Calu3 (cell line): ENCODE results near the gene RNF115. TPM values are rescaled to one million over a fixed set of nuclear protein-coding genes. Genes with fewer than 3 reads are reported as not detected.

ENCODE experiments used
- BruUV-seq: library from RNA; stranded (reverse); fragments of 400-500 nt; replicated peaks from 2 replicates; lab custom pipeline; 2021; lab: Mats Ljungman, UMichigan
- CTCF ChIA-PET: fragments of 300-600 bp; sonication (Branson Sonifier 250); formaldehyde crosslinking; loops from one replicate; lab custom pipeline; 2022; ENCODE audit warnings: antibody characterized with exemption; lab: Charles Lee
- DNase-seq: peaks from one replicate; pipeline ENCODE4 v3.0.0; 2022
- H3K27ac Mint-ChIP-seq: one replicate; pipeline ENCODE4 v1.8.0; 2022; ENCODE audit warnings: mixed read lengths; ENCODE audit not compliant: unreplicated experiment
- H3K27me3 Mint-ChIP-seq: one replicate; pipeline ENCODE4 v1.8.0; 2022; ENCODE audit warnings: mixed read lengths; ENCODE audit not compliant: unreplicated experiment
- H3K36me3 Mint-ChIP-seq: one replicate; pipeline ENCODE4 v1.8.0; 2022; ENCODE audit warnings: mild to moderate bottlenecking, moderate library complexity, mixed read lengths; ENCODE audit not compliant: insufficient read depth, unreplicated experiment
- H3K4me1 Mint-ChIP-seq: one replicate; pipeline ENCODE4 v1.8.0; 2022; ENCODE audit warnings: mild to moderate bottlenecking, low read depth, mixed read lengths; ENCODE audit not compliant: unreplicated experiment
- H3K4me3 Mint-ChIP-seq: one replicate; pipeline ENCODE4 v1.8.0; 2022; ENCODE audit warnings: mild to moderate bottlenecking, low read depth, moderate library complexity, mixed read lengths; ENCODE audit not compliant: unreplicated experiment
- H3K9me3 Mint-ChIP-seq: one replicate; pipeline ENCODE4 v1.8.0; 2022; ENCODE audit warnings: low read depth, mixed read lengths; ENCODE audit not compliant: unreplicated experiment
- intact Hi-C: fragments of 100-400 bp; cut with micrococcal nuclease; formaldehyde crosslinking; loops from one replicate; pipeline ENCODE4 v1.10.0; 2022; ENCODE audit not compliant: unreplicated experiment
- total RNA-seq: library from RNA; stranded (reverse); gene quantifications from 2 replicates; pipeline ENCODE4 v1.2.3, GENCODE V29; 2022
- TF ChIP-seq, protein P1 (sequence below): fragments of 200-600 bp; IDR thresholded peaks from one replicate; pipeline ENCODE4 v1.8.0; 2022; ENCODE audit warnings: antibody characterized with exemption; ENCODE audit not compliant: unreplicated experiment

Gene RNF115
- total RNA-seq, 1 experiment from 2014 or later: 9.5 TPM

DNA sequence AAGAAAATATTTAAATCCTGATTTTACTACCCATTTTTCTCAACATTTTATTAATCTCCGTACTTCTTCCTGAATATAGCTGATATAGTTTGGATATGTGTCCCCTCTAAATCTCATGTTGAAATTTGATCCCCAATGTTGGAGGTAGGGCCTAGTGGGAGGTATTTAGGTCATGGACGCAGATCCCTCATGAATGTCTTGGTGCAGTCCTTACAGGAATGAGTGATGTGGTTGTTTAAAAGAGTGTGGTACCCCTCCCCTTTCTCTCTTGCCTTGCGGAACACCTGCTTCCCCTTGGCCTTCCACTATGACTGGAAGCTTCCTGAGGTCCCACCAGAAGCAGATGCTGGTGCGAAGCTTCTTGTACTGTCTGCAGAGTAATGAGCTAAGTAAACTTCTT lies 17.5 kb downstream of the RNF115 start:
- Mint-ChIP-seq H3K27me3 (no peaks in the 10 kb centered on the region), H3K9me3 (no peaks in the 10 kb centered on the region), H3K36me3 (no peaks in the 10 kb centered on the region), H3K4me3 (no peak overlapping the region), H3K4me1 (no peaks in the 10 kb centered on the region), H3K27ac (no peak overlapping the region)
- CTCF ChIA-PET: interaction anchor here (0.6 kb wide), 1 partner anchor 1345 kb away, joined by 3 read pairs; the partner anchor contains the start of gene NBPF15
- intact Hi-C loops: no loop called here
- TF ChIP-seq, protein P1, sequence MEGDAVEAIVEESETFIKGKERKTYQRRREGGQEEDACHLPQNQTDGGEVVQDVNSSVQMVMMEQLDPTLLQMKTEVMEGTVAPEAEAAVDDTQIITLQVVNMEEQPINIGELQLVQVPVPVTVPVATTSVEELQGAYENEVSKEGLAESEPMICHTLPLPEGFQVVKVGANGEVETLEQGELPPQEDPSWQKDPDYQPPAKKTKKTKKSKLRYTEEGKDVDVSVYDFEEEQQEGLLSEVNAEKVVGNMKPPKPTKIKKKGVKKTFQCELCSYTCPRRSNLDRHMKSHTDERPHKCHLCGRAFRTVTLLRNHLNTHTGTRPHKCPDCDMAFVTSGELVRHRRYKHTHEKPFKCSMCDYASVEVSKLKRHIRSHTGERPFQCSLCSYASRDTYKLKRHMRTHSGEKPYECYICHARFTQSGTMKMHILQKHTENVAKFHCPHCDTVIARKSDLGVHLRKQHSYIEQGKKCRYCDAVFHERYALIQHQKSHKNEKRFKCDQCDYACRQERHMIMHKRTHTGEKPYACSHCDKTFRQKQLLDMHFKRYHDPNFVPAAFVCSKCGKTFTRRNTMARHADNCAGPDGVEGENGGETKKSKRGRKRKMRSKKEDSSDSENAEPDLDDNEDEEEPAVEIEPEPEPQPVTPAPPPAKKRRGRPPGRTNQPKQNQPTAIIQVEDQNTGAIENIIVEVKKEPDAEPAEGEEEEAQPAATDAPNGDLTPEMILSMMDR: no peak
- no peak for DNase-seq
- no TSS peak for BruUV-seq

DNA sequence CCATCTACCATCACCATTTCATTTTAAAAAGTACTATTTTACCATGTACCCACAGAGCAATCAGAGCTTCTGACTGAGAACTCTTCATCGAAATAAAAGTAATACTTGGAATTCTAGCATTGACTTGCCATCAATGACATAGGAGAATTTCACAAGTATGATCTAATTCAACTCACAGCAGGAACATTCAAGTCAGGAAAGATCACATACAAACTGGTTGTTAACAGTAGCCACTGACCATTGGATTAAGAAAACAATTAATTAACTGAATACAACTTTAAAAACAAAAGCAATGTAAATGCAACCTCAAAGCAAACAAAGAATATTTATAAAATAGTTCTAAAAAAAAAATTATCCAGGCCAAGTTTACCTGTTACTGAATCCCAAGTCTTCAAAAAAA lies 18.8 kb downstream of the RNF115 start:
- BruUV-seq: no TSS peak
- CTCF ChIA-PET: no interaction called here
- DNase-seq: no peak

DNA sequence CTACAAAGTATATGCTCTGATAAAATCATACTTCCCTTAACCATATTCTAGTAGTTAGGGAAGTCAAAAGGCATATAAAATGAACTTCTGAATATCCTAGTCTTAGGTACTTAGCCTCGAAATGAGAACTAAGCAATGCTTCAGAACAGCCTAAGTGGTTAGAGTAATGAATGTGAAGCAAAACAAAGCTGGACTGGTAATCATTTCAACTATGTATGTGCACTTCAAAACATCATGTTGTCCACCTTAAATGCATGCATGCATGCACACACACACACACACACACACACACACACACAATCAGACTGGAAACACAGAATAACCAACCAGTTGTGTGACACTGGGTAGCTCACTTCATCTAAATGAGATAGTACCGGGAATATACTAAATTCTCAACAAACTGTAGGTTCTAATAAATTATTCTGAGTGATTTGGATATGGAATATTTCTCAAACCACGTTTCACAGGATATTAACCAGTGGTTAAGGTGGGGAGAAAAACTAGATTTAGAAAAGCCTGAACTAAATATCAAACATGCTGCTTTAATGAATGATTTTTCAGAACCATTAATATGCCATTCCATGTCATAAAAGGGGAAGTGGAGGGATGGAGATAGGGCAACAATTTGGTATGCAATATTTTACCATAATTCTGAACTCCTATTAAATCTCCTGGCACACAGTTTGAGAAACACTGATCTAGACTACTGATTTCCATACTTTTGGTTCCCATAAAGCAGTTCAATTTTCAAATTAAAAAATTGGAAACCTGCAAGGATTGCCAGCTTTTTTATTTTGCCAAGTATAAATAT lies 19.5 kb downstream of the RNF115 start:
- Mint-ChIP-seq H3K27me3 (no peaks in the 10 kb centered on the region), H3K4me3 (no peak overlapping the region), H3K4me1 (no peaks in the 10 kb centered on the region), H3K9me3 (no peaks in the 10 kb centered on the region), H3K27ac (no peak overlapping the region), H3K36me3 (no peaks in the 10 kb centered on the region)
- TF ChIP-seq, protein P1: no peak
- BruUV-seq: no TSS peak
- CTCF ChIA-PET: interaction anchor here (0.6 kb wide), 1 partner anchor 71 kb away, joined by 3 read pairs; no protein-coding TSS in a partner anchor
- intact Hi-C loops: no loop called here
- no peak for DNase-seq

More for the DNA sequence above, 18.8 kb downstream of the RNF115 start:
- Mint-ChIP-seq H3K27ac (no peak overlapping the region), H3K9me3 (no peaks in the 10 kb centered on the region), H3K36me3 (no peaks in the 10 kb centered on the region), H3K4me1 (no peaks in the 10 kb centered on the region), H3K27me3 (no peaks in the 10 kb centered on the region), H3K4me3 (no peak overlapping the region)
- intact Hi-C loops: no loop called here
- TF ChIP-seq, protein P1: no peak

DNA sequence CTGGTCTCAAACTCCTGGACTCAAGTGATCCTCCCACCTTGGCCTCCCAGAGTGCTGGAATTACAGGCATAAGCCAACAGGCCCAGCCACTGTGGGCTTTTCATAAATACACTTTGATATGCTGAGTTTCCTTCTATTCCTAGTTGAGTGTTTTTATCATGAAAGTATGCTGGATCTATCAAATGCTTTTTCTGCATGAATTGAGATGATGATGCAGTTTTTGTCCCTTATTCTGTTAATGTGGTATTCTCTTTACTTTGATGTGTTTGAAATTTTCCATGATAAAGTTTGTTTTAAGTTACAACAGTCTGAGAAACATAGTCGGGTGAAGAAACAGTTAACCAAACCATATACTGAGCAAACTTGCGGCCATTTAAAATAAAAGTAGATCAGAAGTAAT lies 24.1 kb downstream of the RNF115 start:
- H3K36me3 Mint-ChIP-seq: no peaks in the 10 kb centered on the region

More for the DNA sequence above, 24.1 kb downstream of the RNF115 start:
- Mint-ChIP-seq H3K27me3 (no peaks in the 10 kb centered on the region), H3K4me3 (no peak overlapping the region), H3K4me1 (no peaks in the 10 kb centered on the region), H3K9me3 (peaks cover 10% of the 10 kb centered on the region), H3K27ac (no peak overlapping the region)
- CTCF ChIA-PET: no interaction called here
- no peak for DNase-seq
- intact Hi-C loops: no loop called here
- BruUV-seq: no TSS peak
- TF ChIP-seq, protein P1: no peak
